ENCODE measurements around the gene AKR1C2. TPM values are rescaled to one million over a fixed set of nuclear protein-coding genes. Genes with fewer than 3 reads are reported as not detected.

Gene AKR1C2
- total RNA-seq, 1 experiment from 2014 or later, result 0.25 TPM

- ChIA-PET POLR2A (no interaction called here), CTCF (interaction anchor here (2.8 kb wide), 1 partner anchor 131 kb away, joined by 14 read pairs; no protein-coding TSS in a partner anchor), RAD21 (ENCODE audit: low non-redundant PET in 1 of 2, low total read pairs in 2 of 2, uncharacterized antibody in 2 of 2, unreplicated experiment in 2 of 2) (no interaction called here)
- H3K9me3 ChIP-seq (ENCODE audit: control insufficient read depth in 1 of 2, insufficient read depth in 1 of 2, low read depth in 1 of 2, low read length in 2 of 2), result no peaks in the 10 kb centered on the region
- H3K4me2 ChIP-seq (ENCODE audit: low read length), result no peak overlapping the region
- no peaks in the 10 kb centered on the region for H3K36me3 ChIP-seq (ENCODE audit: control insufficient read depth in 1 of 2, insufficient read depth in 2 of 2, low read length in 2 of 2)
- ATAC-seq (no peak), DNase-seq (ENCODE audit: low read depth, low spot score) (no peak)
- TF ChIP-seq ELF1 (IDR thresholded peaks at IDR 0.05; ENCODE audit: borderline replicate concordance, low read depth) (no peak), CEBPB (IDR thresholded peaks at IDR 0.05; ENCODE audit: low read depth) (no peak), EZH2phosphoT487 (IDR thresholded peaks at IDR 0.05; ENCODE audit: borderline replicate concordance) (no peak), JUND (IDR thresholded peaks at IDR 0.05) (no peak), POLR2A (IDR thresholded peaks at IDR 0.05; ENCODE audit: borderline replicate concordance, extremely low read depth, insufficient read depth, insufficient read length) (no peak), CBX3 (IDR thresholded peaks at IDR 0.05; ENCODE audit: low read depth) (no peak), TCF7L2 (IDR thresholded peaks at IDR 0.05; ENCODE audit: borderline replicate concordance, extremely low read depth, insufficient read depth, insufficient read length) (no peak), MAX (IDR thresholded peaks at IDR 0.05) (no peak), EZH2 (IDR thresholded peaks at IDR 0.05) (no peak)
- TF ChIP-seq, protein P1, sequence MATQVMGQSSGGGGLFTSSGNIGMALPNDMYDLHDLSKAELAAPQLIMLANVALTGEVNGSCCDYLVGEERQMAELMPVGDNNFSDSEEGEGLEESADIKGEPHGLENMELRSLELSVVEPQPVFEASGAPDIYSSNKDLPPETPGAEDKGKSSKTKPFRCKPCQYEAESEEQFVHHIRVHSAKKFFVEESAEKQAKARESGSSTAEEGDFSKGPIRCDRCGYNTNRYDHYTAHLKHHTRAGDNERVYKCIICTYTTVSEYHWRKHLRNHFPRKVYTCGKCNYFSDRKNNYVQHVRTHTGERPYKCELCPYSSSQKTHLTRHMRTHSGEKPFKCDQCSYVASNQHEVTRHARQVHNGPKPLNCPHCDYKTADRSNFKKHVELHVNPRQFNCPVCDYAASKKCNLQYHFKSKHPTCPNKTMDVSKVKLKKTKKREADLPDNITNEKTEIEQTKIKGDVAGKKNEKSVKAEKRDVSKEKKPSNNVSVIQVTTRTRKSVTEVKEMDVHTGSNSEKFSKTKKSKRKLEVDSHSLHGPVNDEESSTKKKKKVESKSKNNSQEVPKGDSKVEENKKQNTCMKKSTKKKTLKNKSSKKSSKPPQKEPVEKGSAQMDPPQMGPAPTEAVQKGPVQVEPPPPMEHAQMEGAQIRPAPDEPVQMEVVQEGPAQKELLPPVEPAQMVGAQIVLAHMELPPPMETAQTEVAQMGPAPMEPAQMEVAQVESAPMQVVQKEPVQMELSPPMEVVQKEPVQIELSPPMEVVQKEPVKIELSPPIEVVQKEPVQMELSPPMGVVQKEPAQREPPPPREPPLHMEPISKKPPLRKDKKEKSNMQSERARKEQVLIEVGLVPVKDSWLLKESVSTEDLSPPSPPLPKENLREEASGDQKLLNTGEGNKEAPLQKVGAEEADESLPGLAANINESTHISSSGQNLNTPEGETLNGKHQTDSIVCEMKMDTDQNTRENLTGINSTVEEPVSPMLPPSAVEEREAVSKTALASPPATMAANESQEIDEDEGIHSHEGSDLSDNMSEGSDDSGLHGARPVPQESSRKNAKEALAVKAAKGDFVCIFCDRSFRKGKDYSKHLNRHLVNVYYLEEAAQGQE (IDR thresholded peaks at IDR 0.05; ENCODE audit: low read depth), result no peak
- TF ChIP-seq, protein P2, sequence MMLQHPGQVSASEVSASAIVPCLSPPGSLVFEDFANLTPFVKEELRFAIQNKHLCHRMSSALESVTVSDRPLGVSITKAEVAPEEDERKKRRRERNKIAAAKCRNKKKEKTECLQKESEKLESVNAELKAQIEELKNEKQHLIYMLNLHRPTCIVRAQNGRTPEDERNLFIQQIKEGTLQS (IDR thresholded peaks at IDR 0.05), result no peak
- H3K79me2 ChIP-seq (ENCODE audit: insufficient read depth, low read length), result no peaks in the 10 kb centered on the region
- no peak overlapping the region for H3K9ac ChIP-seq (ENCODE audit: low read length)
- intact Hi-C loops (cut with micrococcal nuclease), result no loop called here
- BruUV-seq (replicated peaks), result no TSS peak
- H2AFZ ChIP-seq (ENCODE audit: low read depth, low read length, poor library complexity, severe bottlenecking), result no peak overlapping the region
- H3K4me3 ChIP-seq (replicated peaks in 1 of 2; ENCODE audit: low read depth in 1 of 2, low read length in 2 of 2), result no peak overlapping the region
- H4K20me1 ChIP-seq (ENCODE audit: insufficient read depth), result no peaks in the 10 kb centered on the region
- no peak overlapping the region for H3K27ac ChIP-seq (ENCODE audit: low read depth, low read length)
- no peaks in the 10 kb centered on the region for H3K9me2 ChIP-seq (ENCODE audit: insufficient read depth)
- no peaks in the 10 kb centered on the region for H3K27me3 ChIP-seq (ENCODE audit: insufficient read depth, low read length)
- H3K4me1 ChIP-seq (ENCODE audit: control insufficient read depth in 1 of 2, insufficient read depth in 2 of 2, low read length in 2 of 2), result peaks cover 6 to 7% of the 10 kb centered on the region in 2 experiments; a peak in 2 of 4 replicates
Measured at GRCh38 chr10:4980793-4981192, 22.9 kb downstream of the AKR1C2 start.

All from HCT116 (cell line).